ENCODE data around the gene TSPAN16.
"Not testable (repeated sequence)": the region's sequence is repeated elsewhere in the genome, so short reads cannot be mapped to it uniquely, and the experiment has no call there.

Gene TSPAN16

GRCh38 chr19:11321191-11322126 is 25.5 kb downstream of the TSPAN16 start:
- no peak for DNase-seq

- DNase-seq: no peak
Measured at GRCh38 chr19:11322269-11323024, 26.5 kb downstream of the TSPAN16 start.

GRCh38 chr19:11323601-11324078 is 27.7 kb downstream of the TSPAN16 start:
- DNase-seq: no peak

- no peak for DNase-seq
Measured at GRCh38 chr19:11324079-11324661, 28.2 kb downstream of the TSPAN16 start.

GRCh38 chr19:11324748-11325389 is 28.9 kb downstream of the TSPAN16 start:
- no peak for DNase-seq

- no peak for DNase-seq
Measured at GRCh38 chr19:11325544-11325943, 29.6 kb downstream of the TSPAN16 start.

GRCh38 chr19:11330127-11330526 is 34.2 kb downstream of the TSPAN16 start:
- DNase-seq: no peak

- no peak for DNase-seq
Measured at GRCh38 chr19:11331502-11331901, 35.5 kb downstream of the TSPAN16 start.

- no peak for DNase-seq
Measured at GRCh38 chr19:11332822-11333221, 36.9 kb downstream of the TSPAN16 start.

- peak; percentile 10 for DNase-seq
Measured at GRCh38 chr19:11333838-11334237, 37.9 kb downstream of the TSPAN16 start.

GRCh38 chr19:11335449-11336146 is 39.6 kb downstream of the TSPAN16 start:
- no peak for DNase-seq

GRCh38 chr19:11337080-11337479 is 41.1 kb downstream of the TSPAN16 start:
- DNase-seq: no peak

- no peak for DNase-seq
Measured at GRCh38 chr19:11338121-11338520, 42.2 kb downstream of the TSPAN16 start.

GRCh38 chr19:11338569-11339253 is 42.8 kb downstream of the TSPAN16 start:
- no peak for DNase-seq

- peak; percentile 70 for DNase-seq
Measured at GRCh38 chr19:11339254-11340098, 43.5 kb downstream of the TSPAN16 start, which contains the start of gene RAB3D. TSS of gene RAB3D (minus strand) at chr19:11339657. CDS start at chr19:11337399, 2,258 bp downstream.

- DNase-seq: not testable (repeated sequence)
Measured at GRCh38 chr19:11340099-11340467, 44.1 kb downstream of the TSPAN16 start.

GRCh38 chr19:11342429-11342828 is 46.5 kb downstream of the TSPAN16 start:
- no peak for DNase-seq

GRCh38 chr19:11345122-11345803 is 49.3 kb downstream of the TSPAN16 start:
- no peak for DNase-seq

GRCh38 chr19:11346104-11346940 is 50.4 kb downstream of the TSPAN16 start, which contains the start of the genes CCDC159 and TMEM205:
TSS of gene CCDC159 (plus strand) at chr19:11346519. CDS start at chr19:11346607, 88 bp downstream.
TSS of gene TMEM205 (minus strand) at chr19:11346268. CDS start at chr19:11345619, 649 bp downstream.
- DNase-seq: peak; percentile 85

All from NCI-H748 treated with DMSO at 0.1 percent for 48 hours (cell line).